ENCODE results near the gene STX12. TPM values are rescaled to one million over a fixed set of nuclear protein-coding genes. Genes with fewer than 3 reads are reported as not detected.

Gene STX12
- total and polyA plus RNA-seq, 2 experiments from 2014 or later, result 18.5 to 36.5 TPM

- DNase-seq (ENCODE audit: low read depth in 1 of 2, low spot score in 1 of 2), result no peak
Observed at GRCh38 chr1:27778056-27778455, 5.0 kb downstream of the STX12 start.

GRCh38 chr1:27779122-27779521, 6.1 kb downstream of the STX12 start:
- no peaks in the 10 kb centered on the region for H3K27me3 ChIP-seq
- H3K27ac ChIP-seq, result no peak overlapping the region
- no peak for TF ChIP-seq CTCF (IDR thresholded peaks at IDR 0.05; ENCODE audit: low read depth, low read length)
- H3K36me3 ChIP-seq, result no peaks in the 10 kb centered on the region
- no peaks in the 10 kb centered on the region for H3K4me1 ChIP-seq (ENCODE audit: low read depth)
- no peak for DNase-seq (ENCODE audit: low read depth in 1 of 2, low spot score in 1 of 2)
- H3K4me3 ChIP-seq, result no peak overlapping the region
- no peaks in the 10 kb centered on the region for H3K9me3 ChIP-seq (ENCODE audit: low read depth)

More at GRCh38 chr1:27778056-27778455, 5.0 kb downstream of the STX12 start:
- TF ChIP-seq CTCF (IDR thresholded peaks at IDR 0.05; ENCODE audit: low read depth, low read length), result no peak
- Histone ChIP-seq H3K4me1 (ENCODE audit: low read depth) (no peaks in the 10 kb centered on the region), H3K27me3 (no peaks in the 10 kb centered on the region), H3K9me3 (ENCODE audit: low read depth) (no peaks in the 10 kb centered on the region), H3K36me3 (no peaks in the 10 kb centered on the region), H3K4me3 (no peak overlapping the region), H3K27ac (no peak overlapping the region)

- Histone ChIP-seq H3K27ac (no peak overlapping the region), H3K9me3 (ENCODE audit: low read depth) (no peaks in the 10 kb centered on the region), H3K4me3 (no peak overlapping the region), H3K27me3 (no peaks in the 10 kb centered on the region), H3K36me3 (no peaks in the 10 kb centered on the region), H3K4me1 (ENCODE audit: low read depth) (peaks cover 3% of the 10 kb centered on the region)
- TF ChIP-seq CTCF (IDR thresholded peaks at IDR 0.05; ENCODE audit: low read depth, low read length), result no peak
- DNase-seq (ENCODE audit: low read depth in 1 of 2, low spot score in 1 of 2), result no peak
Observed at GRCh38 chr1:27782950-27783349, 9.9 kb downstream of the STX12 start.

- DNase-seq (ENCODE audit: low read depth in 1 of 2, low spot score in 1 of 2), result no peak
- no peak overlapping the region for H3K4me3 ChIP-seq
- no peaks in the 10 kb centered on the region for H3K27me3 ChIP-seq
- H3K4me1 ChIP-seq (ENCODE audit: low read depth), result peaks cover 9% of the 10 kb centered on the region
- no peak for TF ChIP-seq CTCF (IDR thresholded peaks at IDR 0.05; ENCODE audit: low read depth, low read length)
- H3K27ac ChIP-seq, result no peak overlapping the region
- no peaks in the 10 kb centered on the region for H3K9me3 ChIP-seq (ENCODE audit: low read depth)
- no peaks in the 10 kb centered on the region for H3K36me3 ChIP-seq
Observed at GRCh38 chr1:27784700-27785099, 11.7 kb downstream of the STX12 start.

GRCh38 chr1:27785781-27786455, 12.9 kb downstream of the STX12 start:
- no peak overlapping the region for H3K4me3 ChIP-seq
- H3K4me1 ChIP-seq (ENCODE audit: low read depth), result peaks cover 11% of the 10 kb centered on the region
- no peaks in the 10 kb centered on the region for H3K36me3 ChIP-seq
- H3K27me3 ChIP-seq, result no peaks in the 10 kb centered on the region
- H3K9me3 ChIP-seq (ENCODE audit: low read depth), result no peaks in the 10 kb centered on the region
- TF ChIP-seq CTCF (IDR thresholded peaks at IDR 0.05; ENCODE audit: low read depth, low read length), result no peak
- DNase-seq (ENCODE audit: low read depth in 1 of 2, low spot score in 1 of 2), result no peak
- H3K27ac ChIP-seq, result no peak overlapping the region
